Activated CD4-positive, alpha-beta T cell treated with anti-CD3 and anti-CD28 coated beads, Interleukin-2, Interleukin-4, amounts not matched to agents 100 ng/mL and 50 ng/mL, durations not matched to agents 16 hours and 8 hours (primary cell): Measurements from ENCODE around the gene IFITM10.
"Not testable (repeated sequence)": the region's sequence is repeated elsewhere in the genome, so short reads cannot be mapped to it uniquely, and the experiment has no call there.

ENCODE experiments used
- DNase-seq: peaks from one replicate; pipeline ENCODE4 v3.0.0-alpha.2; 2020; ENCODE audit warnings: low spot score

The IFITM10 gene

GRCh38 chr11:1691026-1691877 lies 59.1 kb downstream of the IFITM10 start:
- DNase-seq = no peak

DNA sequence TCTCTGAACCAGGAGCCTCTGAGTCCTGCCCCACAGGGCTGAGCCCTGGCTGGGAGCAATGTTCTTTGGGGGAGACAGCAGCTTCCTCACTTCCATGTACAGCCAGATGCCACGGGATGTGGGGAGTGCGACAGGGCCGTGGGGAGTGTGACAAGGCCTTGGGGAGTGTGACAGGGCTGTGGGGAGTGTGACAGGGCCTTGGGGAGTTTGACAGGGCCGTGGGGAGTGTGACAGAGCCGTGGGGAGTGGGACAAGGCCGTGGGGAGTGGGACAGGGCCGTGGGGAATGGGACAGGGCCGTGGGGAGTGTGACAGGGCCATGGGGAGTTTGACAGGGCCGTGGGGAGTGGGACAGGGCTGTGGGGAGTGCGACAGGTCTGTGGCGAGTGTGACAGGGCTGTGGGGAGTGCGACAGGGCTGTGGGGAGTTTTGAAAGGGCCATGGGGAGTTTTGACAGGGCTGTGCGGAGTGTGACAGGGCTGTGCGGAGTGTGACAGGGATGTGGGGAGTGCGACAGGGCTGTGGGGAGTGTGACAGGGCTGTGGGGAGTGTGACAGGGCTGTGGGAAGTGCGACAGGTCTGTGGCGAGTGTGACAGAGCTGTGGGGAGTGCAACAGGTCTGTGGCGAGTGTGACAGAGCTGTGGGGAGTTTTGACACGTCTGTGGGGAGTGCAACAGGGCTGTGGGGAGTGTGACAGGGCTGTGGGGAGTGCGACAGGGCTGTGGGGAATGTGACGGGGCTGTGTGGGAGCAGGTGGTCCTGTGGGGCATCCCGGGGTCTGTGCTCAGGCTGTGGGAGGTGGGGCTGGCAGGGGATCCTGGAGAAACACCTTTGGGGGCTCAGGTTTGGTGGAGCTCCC lies 60.0 kb downstream of the IFITM10 start:
- no peak for DNase-seq

- DNase-seq = not testable (repeated sequence)
These were observed 60.9 kb downstream of the IFITM10 start for GRCh38 chr11:1689250-1690166.

- not testable (repeated sequence) for DNase-seq
These were observed 62.0 kb downstream of the IFITM10 start for GRCh38 chr11:1688336-1688947.

- DNase-seq = not testable (repeated sequence)
These were observed 64.2 kb downstream of the IFITM10 start for GRCh38 chr11:1686220-1686619.

DNA sequence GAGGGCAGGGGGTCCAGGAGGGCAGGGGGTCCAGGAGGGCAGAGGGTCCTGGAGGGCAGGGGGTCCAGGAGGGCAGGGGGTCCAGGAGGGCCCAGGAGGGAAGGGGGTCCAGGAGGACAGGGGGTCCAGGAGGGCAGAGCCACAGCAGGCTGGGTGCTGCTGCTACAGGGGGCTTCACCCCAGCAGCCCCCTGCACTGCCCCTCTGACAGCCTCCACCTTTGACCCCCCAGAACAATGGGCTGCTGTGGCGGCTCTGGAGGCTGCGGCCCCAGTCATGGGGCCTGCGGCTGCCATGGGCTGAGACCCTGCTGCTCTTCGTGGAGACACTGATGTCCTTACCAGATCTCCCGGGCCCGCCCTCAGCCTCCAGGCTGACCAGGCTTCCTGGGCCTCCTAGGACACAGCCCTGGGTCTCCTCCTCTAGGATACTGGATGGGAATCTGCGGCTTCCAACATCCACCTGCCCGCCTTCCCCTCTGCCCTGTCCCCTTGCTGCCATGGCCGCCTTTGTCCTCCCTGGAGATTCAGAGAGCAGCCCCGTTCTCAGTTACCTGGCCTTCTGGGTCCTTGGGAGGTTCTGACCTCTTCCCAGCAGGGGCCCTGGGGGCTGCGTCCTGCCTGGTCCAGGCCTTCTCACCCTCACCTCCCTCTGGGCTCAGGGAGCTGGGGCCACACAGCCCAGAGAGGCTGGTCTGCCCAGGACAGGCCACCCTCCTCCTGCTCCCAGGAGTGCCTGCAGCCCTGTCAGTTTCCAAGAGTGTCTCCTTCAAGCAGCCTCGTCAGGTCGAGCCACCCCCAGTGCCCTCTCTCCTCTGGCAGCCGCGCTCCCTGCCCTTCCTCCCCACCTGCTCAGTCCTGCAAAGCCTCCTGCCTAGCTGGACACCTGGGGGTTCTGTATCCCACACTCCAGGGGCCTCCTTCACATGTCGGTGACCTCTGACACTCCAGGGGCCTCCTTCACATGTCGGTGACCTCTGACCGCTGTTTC lies 65.2 kb downstream of the IFITM10 start:
- not testable (repeated sequence) for DNase-seq

DNA sequence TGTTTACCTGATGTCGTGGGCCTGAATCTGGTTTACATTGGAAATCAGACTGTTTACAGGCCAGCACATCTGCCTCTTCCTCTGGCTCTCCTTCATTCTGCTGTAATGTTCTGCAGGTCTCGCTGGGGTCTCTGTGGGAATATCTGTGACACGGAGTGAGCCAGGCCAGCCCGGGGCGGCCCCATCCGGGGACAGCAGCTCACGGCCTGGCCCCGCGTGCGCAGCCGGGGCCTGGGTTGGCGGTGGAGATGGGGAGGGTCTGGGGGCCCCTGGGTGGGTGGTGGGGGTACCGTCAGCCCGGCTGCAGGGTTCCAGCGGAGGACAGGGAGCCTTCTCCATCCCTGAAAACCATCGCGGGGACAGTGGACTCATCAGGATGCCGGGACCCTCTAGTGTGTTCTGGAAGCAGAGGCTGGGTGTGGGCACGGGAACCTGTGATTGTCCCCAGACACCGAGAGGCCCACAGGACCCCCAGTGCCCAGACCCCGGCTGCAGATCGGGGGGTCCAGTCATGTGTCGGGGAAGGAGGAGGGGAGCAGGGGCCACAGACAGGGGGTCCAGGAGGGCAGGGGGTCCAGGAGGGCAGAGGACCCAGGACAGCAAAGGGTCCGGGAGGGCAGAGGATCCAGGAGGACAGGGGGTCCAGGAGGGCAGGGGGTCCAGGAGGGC lies 66.4 kb downstream of the IFITM10 start:
- DNase-seq = not testable (repeated sequence)

- DNase-seq = not testable (repeated sequence)
These were observed 67.2 kb downstream of the IFITM10 start for GRCh38 chr11:1683216-1683615.
